Nephron (organoid): ENCODE measurements around the gene RNF41.

Source experiments
- H3K27ac Mint-ChIP-seq, 3 experiments: 2 replicates each; pipeline ENCODE4 v1.8.0; 2020; ENCODE audit warnings: mixed read lengths in 3 of 3, mild to moderate bottlenecking in 2 of 3, moderate library complexity in 1 of 3
- H3K27me3 Mint-ChIP-seq: 2 replicates; pipeline ENCODE4 v1.8.0; 2021; ENCODE audit warnings: low read depth, mild to moderate bottlenecking, moderate library complexity, mixed read lengths
- H3K36me3 Mint-ChIP-seq: 2 replicates; pipeline ENCODE4 v1.8.0; 2020; ENCODE audit warnings: low read depth, mixed read lengths
- H3K4me1 Mint-ChIP-seq: 2 replicates; pipeline ENCODE4 v1.8.0; 2020; ENCODE audit warnings: mixed read lengths
- H3K4me3 Mint-ChIP-seq, 3 experiments: 2 replicates each; pipeline ENCODE4 v1.8.0; 2020; ENCODE audit warnings: mild to moderate bottlenecking in 3 of 3, mixed read lengths in 3 of 3, moderate library complexity in 2 of 3
- H3K9me3 Mint-ChIP-seq: 2 replicates; pipeline ENCODE4 v1.8.0; 2020; ENCODE audit warnings: mixed read lengths
- CTCF ChIP-seq, 3 experiments: fragments of 200-600 bp; sonication (generic); IDR thresholded peaks; one replicate each; pipeline ENCODE4 v1.5.0; 2021; ENCODE audit warnings: antibody characterized with exemption in 3 of 3; ENCODE audit not compliant: unreplicated experiment in 3 of 3

Gene RNF41

GRCh38 chr12:56155256-56155845 lies 66.4 kb downstream of the RNF41 start:
- Mint-ChIP-seq H3K36me3 (peaks cover 27% of the 10 kb centered on the region), H3K27ac (peak overlapping the region; percentile 87 to 97 (median 93)), H3K27me3 (no peaks in the 10 kb centered on the region), H3K9me3 (no peaks in the 10 kb centered on the region), H3K4me1 (peaks cover 71% of the 10 kb centered on the region), H3K4me3 (peak overlapping the region; percentile 96 to 100 (median 99))
- TF ChIP-seq CTCF (IDR thresholded peaks at IDR 0.05; ENCODE audit: unreplicated experiment in 3 of 3), result no peak

- no peak for TF ChIP-seq CTCF (IDR thresholded peaks at IDR 0.05; ENCODE audit: unreplicated experiment in 3 of 3)
- Mint-ChIP-seq H3K4me1 (peaks cover 69% of the 10 kb centered on the region), H3K36me3 (peaks cover 21% of the 10 kb centered on the region), H3K9me3 (no peaks in the 10 kb centered on the region), H3K4me3 (peak overlapping the region; percentile 96 to 100 (median 99)), H3K27ac (peak overlapping the region; percentile 87 to 97 (median 93)), H3K27me3 (no peaks in the 10 kb centered on the region)
Observed at GRCh38 chr12:56154818-56155217, 66.9 kb downstream of the RNF41 start.

GRCh38 chr12:56154246-56154771 lies 67.4 kb downstream of the RNF41 start:
- peak overlapping the region; percentile 97 to 100 (median 99) for H3K4me3 Mint-ChIP-seq
- no peaks in the 10 kb centered on the region for H3K27me3 Mint-ChIP-seq
- TF ChIP-seq CTCF (IDR thresholded peaks at IDR 0.05; ENCODE audit: unreplicated experiment in 3 of 3), result no peak
- H3K4me1 Mint-ChIP-seq, result peaks cover 64% of the 10 kb centered on the region
- H3K36me3 Mint-ChIP-seq, result peaks cover 17% of the 10 kb centered on the region
- peak overlapping the region; percentile 87 to 97 (median 93) for H3K27ac Mint-ChIP-seq
- no peaks in the 10 kb centered on the region for H3K9me3 Mint-ChIP-seq

- Mint-ChIP-seq H3K27ac (peak overlapping the region; percentile 87 to 97 (median 93)), H3K9me3 (no peaks in the 10 kb centered on the region), H3K36me3 (peaks cover 13% of the 10 kb centered on the region), H3K27me3 (no peaks in the 10 kb centered on the region), H3K4me3 (peak overlapping the region; percentile 97 to 100 (median 99)), H3K4me1 (peaks cover 59% of the 10 kb centered on the region)
- no peak for TF ChIP-seq CTCF (IDR thresholded peaks at IDR 0.05; ENCODE audit: unreplicated experiment in 3 of 3)
Observed at GRCh38 chr12:56153678-56154065, 68.0 kb downstream of the RNF41 start.

GRCh38 chr12:56152756-56153677 lies 68.7 kb downstream of the RNF41 start:
- H3K4me1 Mint-ChIP-seq, result peaks cover 59% of the 10 kb centered on the region
- no peaks in the 10 kb centered on the region for H3K9me3 Mint-ChIP-seq
- no peak for TF ChIP-seq CTCF (IDR thresholded peaks at IDR 0.05; ENCODE audit: unreplicated experiment in 3 of 3)
- H3K4me3 Mint-ChIP-seq, result peak overlapping the region; percentile 97 to 100 (median 99)
- no peaks in the 10 kb centered on the region for H3K27me3 Mint-ChIP-seq
- peak overlapping the region; percentile 87 to 97 (median 93) for H3K27ac Mint-ChIP-seq
- H3K36me3 Mint-ChIP-seq, result peaks cover 13% of the 10 kb centered on the region
